ENCODE measurements around the gene UIMC1.
A peak's percentile ranks its signal among the peaks of the same experiment; 100 is the strongest.
"Not testable (repeated sequence)": the region's sequence is repeated elsewhere in the genome, so short reads cannot be mapped to it uniquely, and the experiment has no call there.

The UIMC1 gene

GRCh38 chr5:177006265-177006972 is at the start of gene UIMC1:
UIMC1 (minus strand) TSS chr5:177006779; CDS start chr5:176982615, 24,164 bp downstream.
- peak within 1 kb of the TSS; percentile 86 for H3K4me3 ChIP-seq (ENCODE audit: low read length)
- DNase-seq (ENCODE audit: low read depth): peak; percentile 74
- TF ChIP-seq CTCF (conservative IDR thresholded peaks at IDR 0.05; ENCODE audit: low read depth, low read length): no peak

- TF ChIP-seq CTCF (conservative IDR thresholded peaks at IDR 0.05; ENCODE audit: low read depth, low read length): no peak
- no peak overlapping the region for H3K4me3 ChIP-seq (ENCODE audit: low read length)
- no peak for DNase-seq (ENCODE audit: low read depth)
These were observed 42.7 kb upstream of the UIMC1 start for GRCh38 chr5:177049285-177049684.

- H3K4me3 ChIP-seq (ENCODE audit: low read length); DNase-seq (ENCODE audit: low read depth): not testable (repeated sequence)
These were observed 42.0 kb upstream of the UIMC1 start for GRCh38 chr5:177048531-177048930.

- no peak for DNase-seq (ENCODE audit: low read depth)
- TF ChIP-seq CTCF (conservative IDR thresholded peaks at IDR 0.05; ENCODE audit: low read depth, low read length): no peak
- no peak overlapping the region for H3K4me3 ChIP-seq (ENCODE audit: low read length)
These were observed 39.1 kb upstream of the UIMC1 start for GRCh38 chr5:177045631-177046030.

GRCh38 chr5:177044641-177045040 is 38.1 kb upstream of the UIMC1 start:
- no peak for TF ChIP-seq CTCF (conservative IDR thresholded peaks at IDR 0.05; ENCODE audit: low read depth, low read length)
- DNase-seq (ENCODE audit: low read depth): no peak

GRCh38 chr5:177043958-177044357 is 37.4 kb upstream of the UIMC1 start:
- DNase-seq (ENCODE audit: low read depth): no peak
- no peak for TF ChIP-seq CTCF (conservative IDR thresholded peaks at IDR 0.05; ENCODE audit: low read depth, low read length)
- H3K4me3 ChIP-seq (ENCODE audit: low read length): no peak overlapping the region

More at GRCh38 chr5:177044641-177045040, 38.1 kb upstream of the UIMC1 start:
- no peak overlapping the region for H3K4me3 ChIP-seq (ENCODE audit: low read length)

GRCh38 chr5:177043114-177043513 is 36.5 kb upstream of the UIMC1 start:
- no peak for TF ChIP-seq CTCF (conservative IDR thresholded peaks at IDR 0.05; ENCODE audit: low read depth, low read length)
- no peak for DNase-seq (ENCODE audit: low read depth)
- H3K4me3 ChIP-seq (ENCODE audit: low read length): no peak overlapping the region

Data from retinal pigment epithelial cell (primary cell).